C4-2B (cell line): Measurements from ENCODE around the gene ADAMTS19.

Source experiments
- ZFX ChIP-seq: fragments of 450-650 bp; IDR thresholded peaks from 2 replicates; pipeline ENCODE4 v1.6.1; 2017
- TF ChIP-seq, protein P1 (sequence below): fragments of 450-650 bp; conservative IDR thresholded peaks from 2 replicates; pipeline ENCODE4 v1.5.1; 2017; ENCODE audit warnings: mild to moderate bottlenecking

DNA sequence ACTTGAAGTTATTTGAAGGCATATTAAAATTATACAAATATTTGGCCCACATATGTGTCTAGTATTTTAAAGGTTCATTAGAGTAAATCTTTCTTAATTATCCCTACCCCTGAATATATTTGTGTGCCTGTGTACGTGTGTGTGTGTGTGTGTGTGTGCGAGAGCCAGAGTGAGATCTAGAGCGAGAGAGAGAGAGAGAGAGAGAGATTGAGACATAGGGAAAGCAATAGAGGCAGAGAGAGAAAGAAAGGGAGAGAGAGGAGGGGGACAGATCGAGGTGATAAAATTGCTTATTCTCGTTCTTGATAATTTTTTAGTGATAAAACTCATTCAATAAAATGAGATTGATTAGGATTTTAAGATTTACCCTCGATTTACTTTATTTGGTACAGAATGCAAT is 47.4 kb downstream of the ADAMTS19 start:
- TF ChIP-seq, protein P1, sequence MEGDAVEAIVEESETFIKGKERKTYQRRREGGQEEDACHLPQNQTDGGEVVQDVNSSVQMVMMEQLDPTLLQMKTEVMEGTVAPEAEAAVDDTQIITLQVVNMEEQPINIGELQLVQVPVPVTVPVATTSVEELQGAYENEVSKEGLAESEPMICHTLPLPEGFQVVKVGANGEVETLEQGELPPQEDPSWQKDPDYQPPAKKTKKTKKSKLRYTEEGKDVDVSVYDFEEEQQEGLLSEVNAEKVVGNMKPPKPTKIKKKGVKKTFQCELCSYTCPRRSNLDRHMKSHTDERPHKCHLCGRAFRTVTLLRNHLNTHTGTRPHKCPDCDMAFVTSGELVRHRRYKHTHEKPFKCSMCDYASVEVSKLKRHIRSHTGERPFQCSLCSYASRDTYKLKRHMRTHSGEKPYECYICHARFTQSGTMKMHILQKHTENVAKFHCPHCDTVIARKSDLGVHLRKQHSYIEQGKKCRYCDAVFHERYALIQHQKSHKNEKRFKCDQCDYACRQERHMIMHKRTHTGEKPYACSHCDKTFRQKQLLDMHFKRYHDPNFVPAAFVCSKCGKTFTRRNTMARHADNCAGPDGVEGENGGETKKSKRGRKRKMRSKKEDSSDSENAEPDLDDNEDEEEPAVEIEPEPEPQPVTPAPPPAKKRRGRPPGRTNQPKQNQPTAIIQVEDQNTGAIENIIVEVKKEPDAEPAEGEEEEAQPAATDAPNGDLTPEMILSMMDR, result no peak
- TF ChIP-seq ZFX, result no peak
